HG03342 (cell line): ENCODE measurements around the gene ATP2C2.
"Not testable (repeated sequence)": the region's sequence is repeated elsewhere in the genome, so short reads cannot be mapped to it uniquely, and the experiment has no call there.

ENCODE experiments used
- ATAC-seq: cut with Tn5 transposase; IDR thresholded peaks from one replicate; pipeline ENCODE4 v1.9.1; 2021; ENCODE audit warnings: mild to moderate bottlenecking, moderate library complexity; ENCODE audit not compliant: unreplicated experiment

ATP2C2 gene, protein sequence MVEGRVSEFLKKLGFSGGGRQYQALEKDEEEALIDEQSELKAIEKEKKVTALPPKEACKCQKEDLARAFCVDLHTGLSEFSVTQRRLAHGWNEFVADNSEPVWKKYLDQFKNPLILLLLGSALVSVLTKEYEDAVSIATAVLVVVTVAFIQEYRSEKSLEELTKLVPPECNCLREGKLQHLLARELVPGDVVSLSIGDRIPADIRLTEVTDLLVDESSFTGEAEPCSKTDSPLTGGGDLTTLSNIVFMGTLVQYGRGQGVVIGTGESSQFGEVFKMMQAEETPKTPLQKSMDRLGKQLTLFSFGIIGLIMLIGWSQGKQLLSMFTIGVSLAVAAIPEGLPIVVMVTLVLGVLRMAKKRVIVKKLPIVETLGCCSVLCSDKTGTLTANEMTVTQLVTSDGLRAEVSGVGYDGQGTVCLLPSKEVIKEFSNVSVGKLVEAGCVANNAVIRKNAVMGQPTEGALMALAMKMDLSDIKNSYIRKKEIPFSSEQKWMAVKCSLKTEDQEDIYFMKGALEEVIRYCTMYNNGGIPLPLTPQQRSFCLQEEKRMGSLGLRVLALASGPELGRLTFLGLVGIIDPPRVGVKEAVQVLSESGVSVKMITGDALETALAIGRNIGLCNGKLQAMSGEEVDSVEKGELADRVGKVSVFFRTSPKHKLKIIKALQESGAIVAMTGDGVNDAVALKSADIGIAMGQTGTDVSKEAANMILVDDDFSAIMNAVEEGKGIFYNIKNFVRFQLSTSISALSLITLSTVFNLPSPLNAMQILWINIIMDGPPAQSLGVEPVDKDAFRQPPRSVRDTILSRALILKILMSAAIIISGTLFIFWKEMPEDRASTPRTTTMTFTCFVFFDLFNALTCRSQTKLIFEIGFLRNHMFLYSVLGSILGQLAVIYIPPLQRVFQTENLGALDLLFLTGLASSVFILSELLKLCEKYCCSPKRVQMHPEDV

DNA sequence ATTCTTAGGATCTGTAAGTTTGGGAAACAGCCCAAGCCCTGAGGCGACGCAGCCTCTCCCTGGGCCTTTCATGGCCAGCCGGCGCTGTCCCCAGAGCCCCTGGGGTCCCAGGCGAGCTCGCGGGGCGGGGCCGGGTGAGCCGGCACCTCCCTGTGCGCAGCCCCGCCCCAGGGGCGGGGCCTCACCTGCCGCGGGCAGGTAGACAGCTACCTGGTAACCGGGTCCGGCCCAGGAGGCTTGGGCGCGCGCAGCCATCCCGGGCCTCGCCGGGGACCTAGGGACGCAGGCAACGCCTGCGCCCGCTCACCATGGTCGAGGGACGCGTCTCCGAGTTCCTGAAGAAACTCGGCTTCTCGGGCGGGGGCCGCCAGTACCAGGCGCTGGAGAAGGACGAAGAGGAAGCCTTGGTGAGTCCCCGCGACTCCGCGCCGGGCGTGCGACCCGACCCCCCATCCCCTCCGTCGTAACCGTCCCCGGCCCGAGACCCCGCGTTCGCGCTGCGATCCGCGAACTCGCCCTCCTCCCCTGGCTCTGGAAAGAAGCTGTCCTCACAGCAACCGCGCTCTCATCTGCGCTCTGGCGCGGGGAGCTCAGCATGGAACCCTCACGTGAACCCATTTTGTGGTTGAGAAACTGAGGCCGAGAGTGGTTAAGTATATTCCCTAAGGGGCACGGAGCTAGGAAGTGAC is at the start of gene ATP2C2:
ATP2C2 (plus strand) TSS at position 231 of the 689 bp plus-strand sequence; CDS start at position 309, 78 bp downstream.
- ATAC-seq: no peak

DNA sequence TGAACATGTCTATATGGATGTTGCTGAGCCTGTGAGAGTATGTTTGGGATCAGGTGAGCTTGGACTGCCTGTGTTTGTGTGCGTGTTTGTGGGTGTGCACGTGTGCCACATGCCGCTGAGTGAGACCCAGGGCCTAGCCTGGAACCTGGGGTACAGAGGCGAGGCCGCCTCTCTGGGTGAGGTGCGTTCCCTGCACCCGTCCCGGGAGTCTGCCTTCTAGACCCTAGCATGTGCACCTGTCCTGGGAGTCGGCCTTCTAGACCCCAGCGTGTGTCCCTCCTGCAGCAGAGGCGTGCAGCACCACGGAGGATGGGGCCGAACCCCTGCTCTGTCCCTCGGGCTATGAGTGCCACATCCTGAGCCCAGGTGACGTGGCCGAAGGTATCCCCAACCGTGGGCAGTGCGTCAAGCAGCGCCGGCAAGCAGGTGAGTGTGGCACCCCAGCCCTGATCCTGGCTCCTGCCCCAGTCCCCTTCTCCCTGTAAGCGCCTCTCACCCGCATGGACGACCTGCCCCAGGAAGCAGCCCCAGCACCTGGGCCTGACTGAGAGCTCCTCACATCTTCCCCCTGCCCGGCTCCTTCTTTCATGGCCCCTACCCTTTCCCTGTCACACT is 49.1 kb upstream of the ATP2C2 start:
- no peak for ATAC-seq

- no peak for ATAC-seq
These were observed 47.8 kb upstream of the ATP2C2 start for GRCh38 chr16:84320511-84320910.

DNA sequence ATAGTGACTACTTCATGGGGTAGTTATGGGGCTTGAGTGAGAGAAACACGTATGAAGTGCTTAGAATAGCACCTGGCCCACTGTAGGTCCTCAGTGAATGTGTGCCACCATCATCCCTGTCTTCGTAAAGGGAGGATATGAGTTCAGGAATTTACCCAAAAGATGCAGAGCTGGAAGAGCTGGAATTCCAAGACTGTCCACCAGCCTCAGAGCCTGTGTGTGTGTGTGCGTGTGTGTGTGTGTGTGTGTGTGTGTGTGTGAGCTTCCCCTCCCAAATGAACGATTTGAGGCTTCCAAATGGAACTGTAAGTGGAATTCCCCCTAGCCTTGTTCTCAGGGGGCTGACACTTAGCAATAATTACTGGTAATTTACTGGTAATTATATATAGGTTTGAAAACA is 46.4 kb upstream of the ATP2C2 start:
- ATAC-seq: no peak

DNA sequence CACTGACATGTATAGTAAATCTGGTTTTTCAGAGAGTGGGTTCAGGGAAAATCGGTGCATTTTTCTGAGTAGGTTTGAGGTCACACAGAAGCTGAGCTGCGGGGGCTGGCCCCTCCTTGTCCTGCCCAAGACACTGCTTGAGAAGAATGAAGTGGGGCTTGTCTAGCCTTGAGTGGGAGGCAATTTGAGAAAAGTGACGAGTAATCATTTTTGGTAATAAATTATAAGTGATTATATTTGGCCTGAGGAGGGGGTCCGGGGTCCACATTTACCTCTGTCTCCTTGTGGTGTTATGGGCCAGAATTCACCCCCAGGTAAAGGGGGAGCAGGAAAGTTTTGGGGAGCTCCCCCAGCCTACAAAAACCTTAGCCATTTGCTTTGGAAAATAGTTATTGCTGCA is 45.6 kb upstream of the ATP2C2 start:
- no peak for ATAC-seq

DNA sequence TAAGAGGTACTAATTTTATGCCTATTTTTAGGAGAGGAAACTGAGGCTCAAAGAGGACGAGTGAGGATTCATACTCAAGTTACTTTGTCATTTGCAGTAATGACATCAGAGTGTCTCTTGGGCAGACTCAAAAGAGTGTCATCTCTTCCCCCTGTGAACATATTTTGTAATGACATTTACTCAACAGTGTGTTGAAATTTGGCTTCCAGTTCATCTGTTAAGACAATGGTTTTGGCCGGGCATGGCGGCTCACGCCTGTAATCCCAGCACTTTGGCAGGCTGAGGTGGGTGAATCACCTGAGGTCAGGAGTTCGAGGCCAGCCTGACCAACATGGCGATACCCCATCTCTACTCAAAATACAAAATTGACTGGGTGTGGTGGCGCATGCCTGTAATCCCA is 44.7 kb upstream of the ATP2C2 start:
- ATAC-seq: no peak

GRCh38 chr16:84324434-84325262 is 43.7 kb upstream of the ATP2C2 start:
- no peak for ATAC-seq

- no peak for ATAC-seq
These were observed 41.8 kb upstream of the ATP2C2 start for GRCh38 chr16:84326545-84326944.

- ATAC-seq: no peak
These were observed 40.3 kb upstream of the ATP2C2 start for GRCh38 chr16:84327926-84328505.

GRCh38 chr16:84329016-84329415 is 39.3 kb upstream of the ATP2C2 start:
- no peak for ATAC-seq

- no peak for ATAC-seq
These were observed 38.3 kb upstream of the ATP2C2 start for GRCh38 chr16:84329843-84330684.

- no peak for ATAC-seq
These were observed 37.7 kb upstream of the ATP2C2 start for GRCh38 chr16:84330685-84331050.

- no peak for ATAC-seq
These were observed 36.1 kb upstream of the ATP2C2 start for GRCh38 chr16:84331998-84332780.

DNA sequence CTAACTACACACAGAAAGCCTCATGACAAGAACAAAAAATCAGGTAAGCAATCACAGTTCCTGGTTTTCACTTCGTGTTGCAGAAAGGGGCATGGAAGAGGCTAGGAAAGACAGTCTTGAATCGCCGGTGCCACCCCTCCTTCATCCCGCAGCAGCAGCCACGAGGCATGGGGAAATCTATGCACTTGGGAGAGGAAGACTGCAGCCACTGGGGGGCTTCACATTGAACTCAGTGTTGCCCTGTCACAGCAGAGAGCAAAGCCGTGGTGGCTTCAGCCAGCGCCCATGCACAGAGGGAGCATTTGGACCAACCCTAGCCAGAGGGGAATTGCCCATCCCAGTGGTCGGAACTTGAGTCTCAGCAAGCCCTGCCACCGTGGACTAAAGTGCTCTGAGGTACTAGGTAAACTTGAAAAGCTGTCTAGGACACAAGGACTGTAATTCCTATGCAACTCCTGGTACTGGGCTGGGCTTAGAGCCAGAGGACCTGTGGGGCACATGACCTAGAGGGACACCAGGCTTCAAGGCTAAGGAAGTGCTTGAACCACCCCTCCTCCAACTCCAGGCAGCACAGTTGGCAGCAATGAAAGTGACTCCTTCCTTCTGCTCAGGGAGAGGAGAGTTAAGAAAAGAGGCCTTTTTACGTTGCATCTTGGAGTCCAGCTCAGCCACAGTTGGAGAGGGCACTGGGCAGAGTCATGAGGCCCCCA is 35.2 kb upstream of the ATP2C2 start:
- no peak for ATAC-seq

DNA sequence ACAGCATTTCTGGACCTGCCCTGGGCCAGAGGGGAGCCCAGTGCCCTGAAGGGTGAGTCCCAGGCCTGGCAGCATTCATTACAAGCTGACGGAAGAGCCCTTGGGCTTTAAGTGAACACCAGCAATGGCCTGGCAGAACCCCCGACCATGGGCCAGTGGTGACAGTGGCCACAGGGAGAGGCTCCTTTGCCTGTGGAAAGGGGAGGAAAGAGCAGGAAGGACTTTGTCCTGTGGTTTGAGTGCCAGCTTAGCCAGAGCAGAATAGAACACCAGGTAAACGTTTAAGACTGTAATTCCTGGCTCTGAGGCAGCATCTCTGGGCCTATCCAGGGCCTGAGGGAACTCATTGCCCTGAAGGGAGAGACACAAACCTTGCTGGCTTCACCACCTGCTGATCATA is 34.3 kb upstream of the ATP2C2 start:
- ATAC-seq: no peak

GRCh38 chr16:84334482-84334881 is 33.9 kb upstream of the ATP2C2 start:
- no peak for ATAC-seq

GRCh38 chr16:84337236-84337635 is 31.1 kb upstream of the ATP2C2 start:
- not testable (repeated sequence) for ATAC-seq
